Measurements from ENCODE around the gene ILDR1.

Gene ILDR1

DNA sequence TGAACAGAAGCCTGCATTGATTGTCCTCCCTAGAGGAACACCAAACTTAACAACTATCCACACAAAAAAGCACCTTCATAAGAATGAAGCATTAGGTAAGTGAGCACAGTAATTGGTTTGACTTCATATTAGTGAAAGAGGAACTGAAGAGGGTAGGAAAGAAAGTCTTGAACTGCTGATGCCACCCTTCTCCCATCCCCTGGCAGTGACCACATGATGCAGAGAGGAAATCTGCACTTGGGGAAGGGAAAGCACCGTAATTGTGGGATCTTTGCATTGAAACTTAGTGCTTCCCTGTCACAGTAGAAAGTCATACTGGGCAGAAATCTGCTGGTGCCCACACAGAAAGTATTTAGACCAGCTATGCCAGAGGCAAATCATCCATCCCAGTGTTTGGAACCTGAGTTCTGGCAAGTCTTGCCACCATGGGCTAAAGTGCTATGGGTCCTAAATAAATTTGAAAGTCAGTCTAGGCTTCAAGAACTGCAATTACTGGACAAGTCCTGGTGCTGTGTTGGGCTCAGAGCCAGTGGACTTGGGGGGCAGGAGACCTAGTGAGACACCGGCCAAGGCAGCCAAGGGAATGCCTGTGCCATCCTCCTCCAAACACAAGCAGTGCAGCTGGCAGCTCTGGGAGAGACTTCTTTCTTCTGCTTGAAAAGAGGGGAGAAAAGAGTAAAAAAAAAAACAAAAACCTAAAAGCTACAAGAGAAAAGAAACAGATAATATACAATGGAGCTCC, 64.2 kb downstream of the ILDR1 start:
- no peak for DNase-seq (ENCODE audit: extremely low spot score)
- POLR2A ChIA-PET, result no interaction called here
- CTCF ChIA-PET, result interaction anchor here (1.3 kb wide), 1 partner anchor 9 kb away, joined by 5 read pairs; no protein-coding TSS in a partner anchor
- no peak for TF ChIP-seq CTCF (IDR thresholded peaks at IDR 0.05; ENCODE audit: control extremely low read depth, extremely low read depth, low read depth, missing control alignments)

- POLR2A ChIA-PET, result no interaction called here
- no peak for TF ChIP-seq CTCF (IDR thresholded peaks at IDR 0.05; ENCODE audit: control extremely low read depth, extremely low read depth, low read depth, missing control alignments)
- DNase-seq (ENCODE audit: extremely low spot score), result no peak
- CTCF ChIA-PET, result interaction anchor here (1.3 kb wide), 1 partner anchor 8 kb away, joined by 5 read pairs; no protein-coding TSS in a partner anchor
These were observed 65.7 kb downstream of the ILDR1 start for GRCh38 chr3:121956363-121956762.

DNA sequence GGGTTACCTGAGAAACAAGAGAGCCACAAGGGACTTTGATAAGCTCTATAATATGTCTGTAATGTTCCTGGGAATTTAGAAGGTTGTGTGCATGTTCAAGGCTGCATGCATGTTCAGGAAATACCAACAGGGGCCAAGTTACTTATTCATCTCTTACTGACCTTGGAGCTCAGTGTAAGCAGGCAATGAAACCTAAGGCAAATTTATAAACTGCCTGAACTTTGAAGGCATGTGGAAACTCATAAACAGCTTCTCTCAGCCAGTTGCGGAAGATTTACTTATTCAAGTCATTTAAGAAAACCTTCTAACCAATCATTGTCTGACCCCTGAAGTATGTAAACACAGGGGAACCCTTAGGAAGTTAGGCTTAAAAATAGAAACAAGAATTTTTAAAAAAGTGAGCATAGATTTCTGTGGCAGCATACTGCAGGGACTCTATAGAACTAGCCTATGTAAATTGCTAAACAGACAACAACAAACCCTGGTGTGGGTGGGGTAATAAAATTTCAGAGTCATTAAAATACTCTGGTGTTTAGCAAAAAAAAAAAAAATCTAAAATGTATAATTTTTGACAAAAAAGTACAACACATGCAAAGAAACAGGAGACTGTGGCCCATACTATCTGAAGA, 70.6 kb downstream of the ILDR1 start:
- POLR2A ChIA-PET, result no interaction called here
- TF ChIP-seq CTCF (IDR thresholded peaks at IDR 0.05; ENCODE audit: control extremely low read depth, extremely low read depth, low read depth, missing control alignments), result no peak
- CTCF ChIA-PET, result interaction anchor here (0.9 to 1.1 kb wide), 2 partner anchors 11 to 79 kb away, joined by 3 read pairs; no protein-coding TSS in a partner anchor
- DNase-seq (ENCODE audit: extremely low spot score), result no peak

- CTCF ChIA-PET, result interaction anchor here (0.7 to 1.7 kb wide), 4 partner anchors 9 to 73 kb away, joined by 3 to 5 read pairs (median 3); partner anchors contain the start of gene ILDR1
- no peak for DNase-seq (ENCODE audit: extremely low spot score)
- no peak for TF ChIP-seq CTCF (IDR thresholded peaks at IDR 0.05; ENCODE audit: control extremely low read depth, extremely low read depth, low read depth, missing control alignments)
- POLR2A ChIA-PET, result no interaction called here
These were observed 73.4 kb downstream of the ILDR1 start for GRCh38 chr3:121948641-121949040.

DNA sequence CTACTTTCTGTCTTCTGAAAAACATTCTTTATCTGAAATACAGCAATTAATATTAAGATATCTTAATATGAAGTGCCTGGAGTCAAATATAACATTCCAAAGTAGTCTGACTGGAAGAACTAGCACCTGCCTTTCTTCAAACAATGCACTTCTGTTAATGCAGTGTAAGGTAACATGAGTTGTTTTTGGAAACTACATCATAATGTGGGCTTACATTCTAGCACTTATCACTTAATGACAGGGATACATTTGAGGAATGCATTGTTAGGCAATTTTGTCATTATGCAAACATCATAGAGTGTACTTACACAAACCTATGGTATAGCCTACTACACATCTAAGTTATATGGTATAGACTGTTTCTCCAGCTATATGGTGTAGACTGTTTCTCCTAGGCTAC, 78.6 kb downstream of the ILDR1 start:
- POLR2A ChIA-PET, result no interaction called here
- DNase-seq (ENCODE audit: extremely low spot score), result no peak
- no peak for TF ChIP-seq CTCF (IDR thresholded peaks at IDR 0.05; ENCODE audit: control extremely low read depth, extremely low read depth, low read depth, missing control alignments)
- CTCF ChIA-PET, result interaction anchor here (0.9 kb wide), 1 partner anchor 38 kb away, joined by 4 read pairs; no protein-coding TSS in a partner anchor

DNA sequence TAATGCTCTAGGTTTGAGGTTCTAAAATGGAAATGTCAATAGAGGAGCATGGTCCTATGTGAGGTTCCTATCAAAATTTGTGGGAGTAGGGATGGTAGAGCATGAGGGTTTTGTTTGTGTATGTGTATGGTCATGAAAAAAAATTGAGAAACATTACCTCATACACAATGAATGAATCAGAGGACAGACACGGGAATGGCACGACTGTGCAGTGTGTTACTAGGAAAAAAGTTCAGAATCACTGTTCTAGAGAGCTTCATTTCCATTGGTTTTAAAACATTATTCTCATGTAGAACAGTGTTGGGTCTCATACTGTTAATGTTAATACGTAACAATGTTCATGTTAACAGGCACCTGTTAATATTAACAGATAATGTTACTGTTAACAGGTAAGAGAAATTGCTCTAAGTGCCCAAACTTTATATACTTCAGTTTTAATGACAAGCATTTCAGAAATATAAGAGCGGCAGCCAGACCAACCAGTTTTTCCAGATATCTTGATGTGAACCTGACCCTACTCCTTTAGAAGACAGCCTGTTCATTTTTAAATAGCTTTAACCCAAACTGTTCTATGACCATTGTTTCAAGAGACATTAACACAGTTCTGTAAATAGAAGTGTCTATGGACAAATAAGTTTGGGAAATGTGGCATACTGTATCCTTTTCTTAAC, 79.8 kb downstream of the ILDR1 start:
- ChIA-PET POLR2A (no interaction called here), CTCF (interaction anchor here (0.8 kb wide), 1 partner anchor 27 kb away, joined by 3 read pairs; no protein-coding TSS in a partner anchor)
- TF ChIP-seq CTCF (IDR thresholded peaks at IDR 0.05; ENCODE audit: control extremely low read depth, extremely low read depth, low read depth, missing control alignments), result no peak
- no peak for DNase-seq (ENCODE audit: extremely low spot score)

Data from GM10248 (cell line).